AG09309 (cell line): ENCODE results near the gene PSMD13.

ENCODE experiments used
- DNase-seq: peaks from one replicate; pipeline ENCODE4 v3.0.0-alpha.2; 2010; ENCODE audit warnings: low read depth
- H3K4me3 ChIP-seq: 2 replicates; pipeline ENCODE4 v1.5.1; 2011; ENCODE audit warnings: mild to moderate bottlenecking, low read depth, low read length, moderate library complexity; ENCODE audit not compliant: control insufficient read depth
- CTCF ChIP-seq: IDR thresholded peaks from 2 replicates; pipeline ENCODE4 v1.5.1; 2011; ENCODE audit warnings: mild to moderate bottlenecking, low read depth, low read length, inconsistent platforms; ENCODE audit not compliant: insufficient read depth, control insufficient read depth; ENCODE audit errors: missing control alignments

PSMD13 gene

GRCh38 chr11:287821-288477 is 51.2 kb downstream of the PSMD13 start:
- no peak for DNase-seq
- no peak for TF ChIP-seq CTCF
- peak overlapping the region; percentile 54 for H3K4me3 ChIP-seq

- H3K4me3 ChIP-seq, result peak within 1 kb of the TSS; percentile 54
- no peak for TF ChIP-seq CTCF
- no peak for DNase-seq
Measured at GRCh38 chr11:288478-289397, 52.0 kb downstream of the PSMD13 start, which contains the start of gene PGGHG. Gene PGGHG (plus strand): TSS chr11:289126. CDS start chr11:289817, 691 bp downstream.

GRCh38 chr11:289398-289711 is 52.6 kb downstream of the PSMD13 start:
- DNase-seq, result no peak
- H3K4me3 ChIP-seq, result peak overlapping the region; percentile 54
- TF ChIP-seq CTCF, result no peak

GRCh38 chr11:289712-290620 is 53.2 kb downstream of the PSMD13 start:
- DNase-seq, result no peak
- TF ChIP-seq CTCF, result no peak
- H3K4me3 ChIP-seq, result peak overlapping the region; percentile 54

- H3K4me3 ChIP-seq, result no peak overlapping the region
- DNase-seq, result no peak
- no peak for TF ChIP-seq CTCF
Measured at GRCh38 chr11:290621-291231, 54.0 kb downstream of the PSMD13 start.
